MM.1S (cell line): ENCODE measurements around the gene TMEM40.

Source experiments
- DNase-seq: peaks from one replicate; pipeline ENCODE4 v3.0.0-alpha.2; 2015
- H2AFZ ChIP-seq: fragments of 300-600 bp; sonication (generic); 2 replicates; pipeline ENCODE4 v1.6.0; 2016; ENCODE audit warnings: antibody characterized with exemption, low read length
- H3F3A ChIP-seq: fragments of 300-600 bp; sonication (generic); 2 replicates; pipeline ENCODE4 v1.6.1; 2016; ENCODE audit warnings: mild to moderate bottlenecking, antibody characterized with exemption, low read length, moderate library complexity, mixed read lengths; ENCODE audit not compliant: insufficient read depth
- H3K27ac ChIP-seq: fragments of 300-600 bp; sonication (generic); 2 replicates; pipeline ENCODE4 v1.5.1; 2016; ENCODE audit warnings: mild to moderate bottlenecking, low read length
- H3K27me3 ChIP-seq: fragments of 300-600 bp; sonication (generic); replicated peaks from 2 replicates; pipeline ENCODE4 v1.6.0; 2016; ENCODE audit warnings: low read length; ENCODE audit not compliant: insufficient read depth
- H3K36me3 ChIP-seq: fragments of 300-600 bp; sonication (generic); replicated peaks from 2 replicates; pipeline ENCODE4 v1.6.1; 2016; ENCODE audit warnings: mild to moderate bottlenecking, low read length, mixed read lengths; ENCODE audit not compliant: insufficient read depth
- H3K4me1 ChIP-seq: fragments of 300-600 bp; sonication (generic); 2 replicates; pipeline ENCODE4 v1.6.1; 2016; ENCODE audit warnings: low read length, mixed read lengths
- H3K4me2 ChIP-seq: fragments of 300-600 bp; sonication (generic); 2 replicates; pipeline ENCODE4 v1.6.0; 2016; ENCODE audit warnings: low read depth, low read length
- H3K4me3 ChIP-seq: fragments of 300-600 bp; sonication (generic); 2 replicates; pipeline ENCODE4 v1.5.1; 2016; ENCODE audit warnings: low read length, mixed read lengths
- H3K79me2 ChIP-seq: fragments of 300-600 bp; sonication (generic); 2 replicates; pipeline ENCODE4 v1.6.1; 2016; ENCODE audit warnings: mixed run types, low read length, mixed read lengths
- H3K9ac ChIP-seq: fragments of 300-600 bp; sonication (generic); 2 replicates; pipeline ENCODE4 v1.6.1; 2016; ENCODE audit warnings: low read length, mixed read lengths
- H3K9me2 ChIP-seq: fragments of 300-600 bp; sonication (generic); replicated peaks from 2 replicates; pipeline ENCODE4 v1.6.1; 2016; ENCODE audit warnings: mild to moderate bottlenecking, low read length, mixed read lengths; ENCODE audit not compliant: insufficient read depth
- H3K9me3 ChIP-seq: fragments of 300-600 bp; sonication (generic); replicated peaks from 2 replicates; pipeline ENCODE4 v1.6.1; 2016; ENCODE audit warnings: mild to moderate bottlenecking, low read length, mixed read lengths; ENCODE audit not compliant: insufficient read depth
- H4K20me1 ChIP-seq: fragments of 300-600 bp; sonication (generic); 2 replicates; pipeline ENCODE4 v1.6.1; 2016; ENCODE audit warnings: mild to moderate bottlenecking, low read length, moderate library complexity, mixed read lengths; ENCODE audit not compliant: insufficient read depth
- CTCF ChIP-seq: fragments of 300-600 bp; sonication (generic); IDR thresholded peaks from 2 replicates; pipeline ENCODE4 v1.5.1; 2016; ENCODE audit warnings: antibody characterized with exemption, low read length, mixed read lengths
- EZH2 ChIP-seq: fragments of 300-600 bp; sonication (generic); optimal IDR thresholded peaks from 2 replicates; pipeline ENCODE3; 2017; ENCODE audit warnings: low read depth, mild to moderate bottlenecking, antibody characterized with exemption, low read length, mixed read lengths
- EZH2phosphoT487 ChIP-seq: fragments of 300-600 bp; sonication (generic); IDR thresholded peaks from 2 replicates; pipeline ENCODE4 v1.6.1; 2018; ENCODE audit warnings: antibody characterized with exemption, low read length

Gene TMEM40

GRCh38 chr3:12774619-12775018 is 15.6 kb upstream of the TMEM40 start:
- Histone ChIP-seq H3K9ac (no peak overlapping the region), H3K9me3 (no peaks in the 10 kb centered on the region), H3K79me2 (no peaks in the 10 kb centered on the region), H3F3A (no peaks in the 10 kb centered on the region), H3K4me3 (no peak overlapping the region), H3K27me3 (no peaks in the 10 kb centered on the region), H3K9me2 (no peaks in the 10 kb centered on the region), H3K36me3 (no peaks in the 10 kb centered on the region), H3K4me1 (no peaks in the 10 kb centered on the region), H4K20me1 (no peaks in the 10 kb centered on the region), H3K4me2 (no peak overlapping the region), H2AFZ (no peak overlapping the region), H3K27ac (no peak overlapping the region)
- no peak for TF ChIP-seq EZH2phosphoT487
- TF ChIP-seq CTCF, result no peak
- TF ChIP-seq EZH2, result no peak
- DNase-seq, result no peak

GRCh38 chr3:12773710-12774086 is 14.6 kb upstream of the TMEM40 start:
- H3K36me3 ChIP-seq, result no peaks in the 10 kb centered on the region
- no peaks in the 10 kb centered on the region for H3K9me2 ChIP-seq
- H3K4me1 ChIP-seq, result no peaks in the 10 kb centered on the region
- H3F3A ChIP-seq, result no peaks in the 10 kb centered on the region
- H3K27ac ChIP-seq, result no peak overlapping the region
- no peak overlapping the region for H2AFZ ChIP-seq
- no peaks in the 10 kb centered on the region for H3K79me2 ChIP-seq
- H3K9me3 ChIP-seq, result no peaks in the 10 kb centered on the region
- no peak overlapping the region for H3K9ac ChIP-seq
- no peaks in the 10 kb centered on the region for H3K27me3 ChIP-seq
- H3K4me2 ChIP-seq, result no peak overlapping the region
- DNase-seq, result no peak
- H4K20me1 ChIP-seq, result no peaks in the 10 kb centered on the region
- H3K4me3 ChIP-seq, result no peak overlapping the region
- TF ChIP-seq EZH2, result no peak
- TF ChIP-seq EZH2phosphoT487, result no peak
- no peak for TF ChIP-seq CTCF

GRCh38 chr3:12773030-12773709 is 14.1 kb upstream of the TMEM40 start:
- H3K9me3 ChIP-seq, result no peaks in the 10 kb centered on the region
- no peaks in the 10 kb centered on the region for H3K4me1 ChIP-seq
- peak; percentile 9 for DNase-seq
- H3K27me3 ChIP-seq, result no peaks in the 10 kb centered on the region
- H3K4me2 ChIP-seq, result no peak overlapping the region
- H3K27ac ChIP-seq, result no peak overlapping the region
- H3K36me3 ChIP-seq, result no peaks in the 10 kb centered on the region
- no peak overlapping the region for H2AFZ ChIP-seq
- no peaks in the 10 kb centered on the region for H3F3A ChIP-seq
- no peak overlapping the region for H3K4me3 ChIP-seq
- TF ChIP-seq CTCF, result no peak
- no peak for TF ChIP-seq EZH2phosphoT487
- no peak for TF ChIP-seq EZH2
- H4K20me1 ChIP-seq, result no peaks in the 10 kb centered on the region
- H3K79me2 ChIP-seq, result no peaks in the 10 kb centered on the region
- H3K9ac ChIP-seq, result no peak overlapping the region
- H3K9me2 ChIP-seq, result no peaks in the 10 kb centered on the region
